ENCODE results near the gene PEX6.

DNA sequence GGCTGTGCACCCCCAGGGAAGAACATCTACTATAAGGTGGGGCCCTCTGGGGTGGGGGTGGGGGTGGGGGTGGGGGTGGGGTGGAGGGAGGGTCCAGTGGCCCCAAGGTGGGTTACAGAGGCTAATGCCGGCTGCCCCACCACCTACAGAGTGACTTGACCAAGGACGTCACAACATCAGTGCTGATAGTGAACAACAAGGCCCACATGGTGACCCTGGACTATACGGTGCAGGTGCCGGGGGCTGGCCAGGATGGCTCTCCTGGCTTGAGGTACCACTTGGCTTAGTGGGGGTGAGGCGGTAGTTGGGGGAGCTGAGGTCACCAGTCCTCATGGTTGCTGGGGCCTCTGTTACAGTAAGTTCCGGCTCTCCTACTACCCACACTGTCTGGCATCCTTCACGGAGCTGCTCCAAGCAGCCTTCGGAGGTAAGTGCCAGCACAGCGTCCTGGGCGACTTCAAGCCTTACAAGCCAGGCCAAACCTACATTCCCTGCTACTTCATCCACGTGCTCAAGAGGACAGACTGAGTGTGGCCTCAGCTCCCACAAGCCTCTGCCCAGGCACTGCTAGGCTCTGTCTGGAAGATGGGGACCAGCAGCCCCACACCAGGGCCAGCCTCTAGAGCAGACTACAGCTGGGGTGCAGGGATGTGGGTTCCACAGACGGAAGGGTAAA lies 15.7 kb downstream of the PEX6 start:
- TF ChIP-seq, protein P1, sequence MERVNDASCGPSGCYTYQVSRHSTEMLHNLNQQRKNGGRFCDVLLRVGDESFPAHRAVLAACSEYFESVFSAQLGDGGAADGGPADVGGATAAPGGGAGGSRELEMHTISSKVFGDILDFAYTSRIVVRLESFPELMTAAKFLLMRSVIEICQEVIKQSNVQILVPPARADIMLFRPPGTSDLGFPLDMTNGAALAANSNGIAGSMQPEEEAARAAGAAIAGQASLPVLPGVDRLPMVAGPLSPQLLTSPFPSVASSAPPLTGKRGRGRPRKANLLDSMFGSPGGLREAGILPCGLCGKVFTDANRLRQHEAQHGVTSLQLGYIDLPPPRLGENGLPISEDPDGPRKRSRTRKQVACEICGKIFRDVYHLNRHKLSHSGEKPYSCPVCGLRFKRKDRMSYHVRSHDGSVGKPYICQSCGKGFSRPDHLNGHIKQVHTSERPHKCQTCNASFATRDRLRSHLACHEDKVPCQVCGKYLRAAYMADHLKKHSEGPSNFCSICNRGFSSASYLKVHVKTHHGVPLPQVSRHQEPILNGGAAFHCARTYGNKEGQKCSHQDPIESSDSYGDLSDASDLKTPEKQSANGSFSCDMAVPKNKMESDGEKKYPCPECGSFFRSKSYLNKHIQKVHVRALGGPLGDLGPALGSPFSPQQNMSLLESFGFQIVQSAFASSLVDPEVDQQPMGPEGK (CRISPR knock-in tag; IDR thresholded peaks at IDR 0.05; ENCODE audit: borderline replicate concordance) = no peak
- TF ChIP-seq ZNF70 (CRISPR knock-in tag; IDR thresholded peaks at IDR 0.05) = no peak
- no peak for TF ChIP-seq ESRRG (CRISPR knock-in tag; IDR thresholded peaks at IDR 0.05)
- no peak for TF ChIP-seq RARB (CRISPR knock-in tag; IDR thresholded peaks at IDR 0.05)
- no peak for TF ChIP-seq ZNF565 (CRISPR knock-in tag; conservative IDR thresholded peaks at IDR 0.05; ENCODE audit: low read depth)
- no peak for TF ChIP-seq CSDC2 (CRISPR knock-in tag; IDR thresholded peaks at IDR 0.05)
- TF ChIP-seq, protein P2, sequence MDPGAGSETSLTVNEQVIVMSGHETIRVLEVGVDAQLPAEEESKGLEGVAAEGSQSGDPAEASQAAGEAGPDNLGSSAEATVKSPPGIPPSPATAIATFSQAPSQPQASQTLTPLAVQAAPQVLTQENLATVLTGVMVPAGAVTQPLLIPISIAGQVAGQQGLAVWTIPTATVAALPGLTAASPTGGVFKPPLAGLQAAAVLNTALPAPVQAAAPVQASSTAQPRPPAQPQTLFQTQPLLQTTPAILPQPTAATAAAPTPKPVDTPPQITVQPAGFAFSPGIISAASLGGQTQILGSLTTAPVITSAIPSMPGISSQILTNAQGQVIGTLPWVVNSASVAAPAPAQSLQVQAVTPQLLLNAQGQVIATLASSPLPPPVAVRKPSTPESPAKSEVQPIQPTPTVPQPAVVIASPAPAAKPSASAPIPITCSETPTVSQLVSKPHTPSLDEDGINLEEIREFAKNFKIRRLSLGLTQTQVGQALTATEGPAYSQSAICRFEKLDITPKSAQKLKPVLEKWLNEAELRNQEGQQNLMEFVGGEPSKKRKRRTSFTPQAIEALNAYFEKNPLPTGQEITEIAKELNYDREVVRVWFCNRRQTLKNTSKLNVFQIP (CRISPR knock-in tag; IDR thresholded peaks at IDR 0.05; ENCODE audit: borderline replicate concordance, low read depth) = no peak
- TF ChIP-seq ARNTL (CRISPR knock-in tag; IDR thresholded peaks at IDR 0.05; ENCODE audit: borderline replicate concordance, low read depth) = no peak
- no peak for TF ChIP-seq ZNF8 (CRISPR knock-in tag; IDR thresholded peaks at IDR 0.05)
- no peak for TF ChIP-seq TCF4 (CRISPR knock-in tag; IDR thresholded peaks at IDR 0.05; ENCODE audit: borderline replicate concordance)
- TF ChIP-seq, protein P3, sequence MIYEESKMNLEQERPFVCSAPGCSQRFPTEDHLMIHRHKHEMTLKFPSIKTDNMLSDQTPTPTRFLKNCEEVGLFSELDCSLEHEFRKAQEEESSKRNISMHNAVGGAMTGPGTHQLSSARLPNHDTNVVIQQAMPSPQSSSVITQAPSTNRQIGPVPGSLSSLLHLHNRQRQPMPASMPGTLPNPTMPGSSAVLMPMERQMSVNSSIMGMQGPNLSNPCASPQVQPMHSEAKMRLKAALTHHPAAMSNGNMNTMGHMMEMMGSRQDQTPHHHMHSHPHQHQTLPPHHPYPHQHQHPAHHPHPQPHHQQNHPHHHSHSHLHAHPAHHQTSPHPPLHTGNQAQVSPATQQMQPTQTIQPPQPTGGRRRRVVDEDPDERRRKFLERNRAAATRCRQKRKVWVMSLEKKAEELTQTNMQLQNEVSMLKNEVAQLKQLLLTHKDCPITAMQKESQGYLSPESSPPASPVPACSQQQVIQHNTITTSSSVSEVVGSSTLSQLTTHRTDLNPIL (CRISPR knock-in tag; IDR thresholded peaks at IDR 0.05; ENCODE audit: low read depth) = no peak
- TF ChIP-seq ISL1 (CRISPR knock-in tag; IDR thresholded peaks at IDR 0.05) = no peak
- TF ChIP-seq BACH2 (CRISPR knock-in tag; IDR thresholded peaks at IDR 0.05; ENCODE audit: borderline replicate concordance) = no peak
- no peak for TF ChIP-seq TOX (CRISPR knock-in tag; IDR thresholded peaks at IDR 0.05; ENCODE audit: borderline replicate concordance)
